Fibroblast of skin of right biceps (primary cell): ENCODE data around the gene APLF.
"Not testable (repeated sequence)": the region's sequence is repeated elsewhere in the genome, so short reads cannot be mapped to it uniquely, and the experiment has no call there.

ENCODE experiments used
- DNase-seq: peaks from one replicate; pipeline ENCODE4 v3.0.0-alpha.2; 2013

Gene APLF

GRCh38 chr2:68536000-68536399, 68.6 kb downstream of the APLF start:
- DNase-seq: no peak

- no peak for DNase-seq
Measured at GRCh38 chr2:68537011-68537410, 69.6 kb downstream of the APLF start.

- peak; percentile 60 for DNase-seq
Measured at GRCh38 chr2:68537809-68538208, 70.4 kb downstream of the APLF start.

- no peak for DNase-seq
Measured at GRCh38 chr2:68544811-68545210, 77.4 kb downstream of the APLF start.

GRCh38 chr2:68548396-68548795, 81.0 kb downstream of the APLF start:
- peak; percentile 16 for DNase-seq

GRCh38 chr2:68553098-68553497, 85.7 kb downstream of the APLF start:
- DNase-seq: no peak

GRCh38 chr2:68555425-68556206, 88.2 kb downstream of the APLF start:
- DNase-seq: not testable (repeated sequence)

- DNase-seq: no peak
Measured at GRCh38 chr2:68556381-68556780, 89.0 kb downstream of the APLF start.

GRCh38 chr2:68558576-68558975, 91.2 kb downstream of the APLF start:
- DNase-seq: no peak

GRCh38 chr2:68559692-68560091, 92.3 kb downstream of the APLF start:
- no peak for DNase-seq

GRCh38 chr2:68560545-68560944, 93.2 kb downstream of the APLF start:
- DNase-seq: no peak

- no peak for DNase-seq
Measured at GRCh38 chr2:68561372-68561771, 94.0 kb downstream of the APLF start.

- no peak for DNase-seq
Measured at GRCh38 chr2:68562934-68563333, 95.5 kb downstream of the APLF start.

- no peak for DNase-seq
Measured at GRCh38 chr2:68564426-68564825, 97.0 kb downstream of the APLF start.

GRCh38 chr2:68565273-68565672, 97.9 kb downstream of the APLF start:
- no peak for DNase-seq

GRCh38 chr2:68565858-68566257, 98.5 kb downstream of the APLF start:
- DNase-seq: peak; percentile 46

GRCh38 chr2:68566362-68566761, 99.0 kb downstream of the APLF start:
- DNase-seq: no peak

GRCh38 chr2:68568116-68568515, 100.7 kb downstream of the APLF start:
- DNase-seq: no peak

GRCh38 chr2:68569604-68570003, 102.2 kb downstream of the APLF start:
- DNase-seq: peak; percentile 46

- not testable (repeated sequence) for DNase-seq
Measured at GRCh38 chr2:68570434-68570833, 103.0 kb downstream of the APLF start.

GRCh38 chr2:68574202-68574791, 106.9 kb downstream of the APLF start:
- DNase-seq: no peak

- DNase-seq: no peak
Measured at GRCh38 chr2:68577183-68577582, 109.8 kb downstream of the APLF start.

GRCh38 chr2:68579689-68580088, 112.3 kb downstream of the APLF start:
- no peak for DNase-seq

- DNase-seq: no peak
Measured at GRCh38 chr2:68588589-68588988, 121.2 kb downstream of the APLF start.

GRCh38 chr2:68589963-68590362, 122.6 kb downstream of the APLF start:
- no peak for DNase-seq
